SU-DHL-6 (cell line): ENCODE measurements around the gene SUCNR1.
"Not testable (repeated sequence)": the region's sequence is repeated elsewhere in the genome, so short reads cannot be mapped to it uniquely, and the experiment has no call there.

ENCODE experiments used
- H2AFZ ChIP-seq: fragments of 200-600 bp; sonication (generic); 2 replicates; pipeline ENCODE4 v1.6.1; 2014; ENCODE audit warnings: low read depth, mild to moderate bottlenecking, moderate library complexity, mixed read lengths, antibody characterized with exemption, low read length; ENCODE audit not compliant: severe bottlenecking
- H3F3A ChIP-seq: fragments of 200-600 bp; shearing (Covaris generic); 2 replicates; pipeline ENCODE4 v1.6.0; 2016; ENCODE audit warnings: antibody characterized with exemption, mild to moderate bottlenecking; ENCODE audit not compliant: insufficient read depth
- H3K27ac ChIP-seq: fragments of 200-600 bp; sonication (generic); 2 replicates; pipeline ENCODE4 v1.5.1; 2016; ENCODE audit warnings: low read depth, mild to moderate bottlenecking, low read length, moderate library complexity, mixed read lengths
- H3K27me3 ChIP-seq: fragments of 200-600 bp; sonication (generic), shearing (Covaris generic); 2 replicates; pipeline ENCODE4 v1.6.0; 2014; ENCODE audit warnings: mild to moderate bottlenecking, low read length
- H3K36me3 ChIP-seq: fragments of 200-600 bp; sonication (generic); 2 replicates; pipeline ENCODE4 v1.6.1; 2014; ENCODE audit warnings: mild to moderate bottlenecking, low read length, mixed read lengths
- H3K4me2 ChIP-seq: fragments of 300-600, 200-600 bp; shearing (Covaris generic), sonication (generic); 2 replicates; pipeline ENCODE4 v1.6.0; 2014; ENCODE audit warnings: low read length, low read depth, mild to moderate bottlenecking; ENCODE audit not compliant: poor library complexity, severe bottlenecking
- H3K4me3 ChIP-seq: fragments of 200-600 bp; sonication (generic); 2 replicates; pipeline ENCODE4 v1.5.1; 2014; ENCODE audit warnings: antibody characterized with exemption, low read length, mild to moderate bottlenecking, mixed read lengths; ENCODE audit not compliant: insufficient read depth, poor library complexity, severe bottlenecking
- H3K79me2 ChIP-seq: fragments of 200-600 bp; sonication (generic); 2 replicates; pipeline ENCODE4 v1.6.1; 2014; ENCODE audit warnings: mild to moderate bottlenecking, low read length, moderate library complexity; ENCODE audit not compliant: insufficient read depth
- H3K9ac ChIP-seq: fragments of 200-600 bp; sonication (generic); 2 replicates; pipeline ENCODE4 v1.7.0; 2014; ENCODE audit warnings: mild to moderate bottlenecking, low read length
- H3K9me2 ChIP-seq: fragments of 200-600 bp; sonication (generic); replicated peaks from 2 replicates; pipeline ENCODE4 v1.6.1; 2014; ENCODE audit warnings: low read length; ENCODE audit not compliant: insufficient read depth
- H3K9me3 ChIP-seq: fragments of 200-600 bp; sonication (generic); 2 replicates; pipeline ENCODE4 v1.6.1; 2014; ENCODE audit warnings: low read length, mixed read lengths; ENCODE audit not compliant: insufficient read depth
- H4K20me1 ChIP-seq: fragments of 200-600 bp; sonication (generic); 2 replicates; pipeline ENCODE4 v1.6.1; 2014; ENCODE audit warnings: low read depth, mild to moderate bottlenecking, antibody characterized with exemption, low read length, moderate library complexity, mixed read lengths
- EZH2phosphoT487 ChIP-seq: fragments of 200-600 bp; sonication (generic), shearing (Covaris generic); conservative IDR thresholded peaks from 2 replicates; pipeline ENCODE4 v1.6.1; 2018; ENCODE audit warnings: mild to moderate bottlenecking, antibody characterized with exemption, low read length, moderate library complexity, mixed read lengths
- TF ChIP-seq, protein P1 (sequence below): fragments of 200-600 bp; sonication (generic); IDR thresholded peaks from one replicate; pipeline ENCODE4 v1.5.1; 2017; ENCODE audit warnings: antibody characterized with exemption, mild to moderate bottlenecking, low read length, moderate library complexity; ENCODE audit not compliant: insufficient read depth, poor library complexity, severe bottlenecking

The SUCNR1 gene

DNA sequence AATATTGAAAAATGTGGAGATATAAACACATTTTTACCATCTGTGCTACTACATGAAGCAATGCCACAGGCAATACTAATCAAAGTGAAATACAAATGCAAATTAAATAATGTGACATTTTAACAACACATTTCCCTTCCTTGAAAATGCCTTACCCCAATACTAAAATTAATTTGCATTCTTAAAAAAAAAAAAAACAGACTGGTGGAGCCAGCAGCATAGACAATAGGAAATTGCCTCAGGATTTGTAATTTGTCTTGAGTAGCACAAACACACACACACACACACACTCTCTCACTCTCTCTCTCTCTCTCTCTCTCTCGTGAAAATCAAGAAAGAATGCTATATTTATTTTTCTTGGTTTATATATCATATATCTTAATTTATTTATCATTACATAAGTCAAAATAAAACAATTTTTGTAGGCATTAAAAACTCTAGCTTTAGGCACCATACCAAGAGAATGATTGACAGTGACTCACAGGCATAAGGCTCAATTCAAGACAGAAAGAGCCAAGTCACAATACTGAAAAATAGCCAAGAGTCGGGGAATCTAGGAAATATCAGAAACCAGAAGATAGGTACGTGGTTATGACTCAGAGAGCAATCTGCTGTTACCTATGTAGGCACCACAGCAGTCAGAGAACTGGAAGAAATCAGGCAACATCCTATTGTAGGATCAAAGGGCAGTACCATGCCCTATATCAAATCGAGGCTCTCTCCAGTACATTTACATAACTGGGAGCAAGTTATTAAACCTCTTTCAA is 23.0 kb downstream of the SUCNR1 start:
- H3K27ac ChIP-seq = no peak overlapping the region
- H3K4me2 ChIP-seq = no peak overlapping the region
- no peak overlapping the region for H2AFZ ChIP-seq
- H3K9me2 ChIP-seq = no peaks in the 10 kb centered on the region
- H3K36me3 ChIP-seq = no peaks in the 10 kb centered on the region
- TF ChIP-seq, protein P1, sequence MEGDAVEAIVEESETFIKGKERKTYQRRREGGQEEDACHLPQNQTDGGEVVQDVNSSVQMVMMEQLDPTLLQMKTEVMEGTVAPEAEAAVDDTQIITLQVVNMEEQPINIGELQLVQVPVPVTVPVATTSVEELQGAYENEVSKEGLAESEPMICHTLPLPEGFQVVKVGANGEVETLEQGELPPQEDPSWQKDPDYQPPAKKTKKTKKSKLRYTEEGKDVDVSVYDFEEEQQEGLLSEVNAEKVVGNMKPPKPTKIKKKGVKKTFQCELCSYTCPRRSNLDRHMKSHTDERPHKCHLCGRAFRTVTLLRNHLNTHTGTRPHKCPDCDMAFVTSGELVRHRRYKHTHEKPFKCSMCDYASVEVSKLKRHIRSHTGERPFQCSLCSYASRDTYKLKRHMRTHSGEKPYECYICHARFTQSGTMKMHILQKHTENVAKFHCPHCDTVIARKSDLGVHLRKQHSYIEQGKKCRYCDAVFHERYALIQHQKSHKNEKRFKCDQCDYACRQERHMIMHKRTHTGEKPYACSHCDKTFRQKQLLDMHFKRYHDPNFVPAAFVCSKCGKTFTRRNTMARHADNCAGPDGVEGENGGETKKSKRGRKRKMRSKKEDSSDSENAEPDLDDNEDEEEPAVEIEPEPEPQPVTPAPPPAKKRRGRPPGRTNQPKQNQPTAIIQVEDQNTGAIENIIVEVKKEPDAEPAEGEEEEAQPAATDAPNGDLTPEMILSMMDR = no peak
- no peak for TF ChIP-seq EZH2phosphoT487
- no peak overlapping the region for H3K9ac ChIP-seq
- H3F3A ChIP-seq = no peaks in the 10 kb centered on the region
- H3K79me2 ChIP-seq = no peaks in the 10 kb centered on the region
- H3K4me3 ChIP-seq = no peak overlapping the region
- no peaks in the 10 kb centered on the region for H3K9me3 ChIP-seq
- no peaks in the 10 kb centered on the region for H4K20me1 ChIP-seq
- no peaks in the 10 kb centered on the region for H3K27me3 ChIP-seq

DNA sequence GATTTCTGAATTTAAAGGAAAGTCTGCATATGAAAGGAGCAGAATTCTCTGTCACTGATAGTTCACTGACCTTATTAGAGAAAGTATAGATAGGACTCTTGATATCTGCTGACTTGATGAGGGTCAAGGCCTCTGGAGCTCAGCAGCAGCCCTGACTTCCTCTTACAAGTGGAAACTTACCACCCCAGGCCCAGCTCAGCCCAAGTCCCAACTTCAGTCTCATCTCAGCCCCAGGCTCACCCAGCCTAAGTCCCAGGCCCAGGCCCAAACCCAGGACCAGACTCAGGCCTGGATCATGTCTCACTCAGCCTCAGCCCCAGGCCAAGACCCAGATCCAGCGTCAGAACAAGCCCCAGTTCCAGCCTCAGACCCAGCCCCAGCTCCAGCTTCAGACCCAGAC is 24.7 kb downstream of the SUCNR1 start:
- not testable (repeated sequence) for H4K20me1 ChIP-seq, H3K9me3 ChIP-seq, H3K9ac ChIP-seq, H3F3A ChIP-seq, H3K27ac ChIP-seq, H3K36me3 ChIP-seq, H3K4me3 ChIP-seq, H3K4me2 ChIP-seq, H2AFZ ChIP-seq, H3K9me2 ChIP-seq, H3K79me2 ChIP-seq, H3K27me3 ChIP-seq

DNA sequence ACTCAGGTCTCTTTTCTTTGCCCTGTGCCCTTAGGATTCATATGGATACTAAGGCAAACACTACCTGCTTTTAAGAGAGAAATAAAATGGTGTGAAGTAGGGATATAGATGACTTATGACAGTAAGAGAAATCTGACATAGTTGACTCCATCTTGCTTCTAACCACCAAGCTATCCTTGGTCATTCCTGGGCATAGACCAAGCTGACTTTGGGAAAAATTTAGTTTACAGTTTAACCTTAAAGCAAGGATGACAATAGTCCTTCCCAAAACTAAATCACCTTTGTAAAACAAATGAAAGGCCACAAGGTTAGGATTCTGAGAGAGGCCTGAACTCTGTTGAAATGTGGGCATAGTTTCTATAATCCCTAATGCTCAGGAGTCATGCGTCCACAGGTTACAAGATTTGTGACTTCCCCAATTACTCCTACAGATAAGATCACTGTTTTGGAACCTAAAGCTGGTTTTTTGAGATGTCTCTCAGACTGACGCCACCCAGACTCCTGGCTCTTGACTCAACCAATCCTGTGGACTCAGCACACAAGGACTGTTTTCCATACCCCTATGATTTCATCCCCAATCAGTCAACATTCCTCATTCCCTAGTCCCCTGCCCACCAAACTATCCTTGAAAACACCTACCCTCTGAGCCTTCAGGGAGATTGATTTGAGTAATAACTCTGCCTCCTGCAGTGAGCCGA is 25.3 kb downstream of the SUCNR1 start:
- not testable (repeated sequence) for H4K20me1 ChIP-seq, H3K9ac ChIP-seq, H3K79me2 ChIP-seq, H3K9me3 ChIP-seq, H3K36me3 ChIP-seq, H3K4me2 ChIP-seq, H3K27me3 ChIP-seq, H3F3A ChIP-seq, H3K4me3 ChIP-seq, H2AFZ ChIP-seq, H3K9me2 ChIP-seq, H3K27ac ChIP-seq

DNA sequence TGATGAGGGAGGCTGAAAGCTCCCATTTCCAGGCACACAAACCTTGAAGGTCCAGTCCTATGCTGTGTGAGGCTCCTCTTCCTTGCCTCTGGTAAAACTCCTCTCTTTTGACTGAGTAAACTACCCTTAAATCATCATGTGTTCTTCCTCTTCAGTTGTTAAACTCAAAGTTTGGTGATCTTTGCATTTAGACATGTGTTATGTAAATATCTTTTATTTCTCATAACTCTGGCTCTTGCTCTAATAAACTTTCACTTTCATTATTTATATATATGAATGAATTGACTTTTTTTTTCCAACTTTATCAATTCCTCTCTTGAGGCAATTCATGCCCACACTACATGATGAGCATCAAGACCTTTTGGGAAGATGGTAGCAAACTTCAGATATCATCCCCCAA is 26.6 kb downstream of the SUCNR1 start:
- Histone ChIP-seq H3K9ac (no peak overlapping the region), H4K20me1 (no peaks in the 10 kb centered on the region), H2AFZ (no peak overlapping the region), H3K79me2 (no peaks in the 10 kb centered on the region), H3K27me3 (no peaks in the 10 kb centered on the region), H3F3A (no peaks in the 10 kb centered on the region), H3K4me3 (no peak overlapping the region), H3K36me3 (no peaks in the 10 kb centered on the region), H3K9me2 (no peaks in the 10 kb centered on the region), H3K27ac (no peak overlapping the region), H3K9me3 (no peaks in the 10 kb centered on the region), H3K4me2 (no peak overlapping the region)
- TF ChIP-seq EZH2phosphoT487 = no peak
- TF ChIP-seq, protein P1 = no peak
